Duodenal mucosa (tissue), 2 donors: Measurements from ENCODE around the gene PTPRC.

Experiments used
- H3K27ac ChIP-seq: one replicate; pipeline ENCODE4 v1.7.0; 2013; ENCODE audit warnings: low read depth, low read length
- H3K27me3 ChIP-seq, 2 donors: one replicate each; pipeline ENCODE4 v1.7.0; 2013; ENCODE audit warnings: low read length in 2 of 2, control low read depth in 1 of 2; ENCODE audit not compliant: insufficient read depth in 2 of 2, control insufficient read depth in 1 of 2
- H3K36me3 ChIP-seq, 2 donors: one replicate each; pipeline ENCODE4 v1.7.0; 2013; ENCODE audit warnings: low read length in 2 of 2, control low read depth in 1 of 2; ENCODE audit not compliant: insufficient read depth in 2 of 2, control insufficient read depth in 1 of 2
- H3K4me1 ChIP-seq, 2 donors: one replicate each; pipeline ENCODE4 v1.7.0; 2013; ENCODE audit warnings: low read length in 2 of 2, control low read depth in 1 of 2; ENCODE audit not compliant: insufficient read depth in 2 of 2, control insufficient read depth in 1 of 2
- H3K4me3 ChIP-seq, 2 donors: one replicate each; pipeline ENCODE4 v1.7.0; 2013; ENCODE audit warnings: low read length in 2 of 2, low read depth in 1 of 2
- H3K9ac ChIP-seq, 2 donors: one replicate each; pipeline ENCODE4 v1.7.0; 2013; ENCODE audit warnings: low read length in 2 of 2, low read depth in 1 of 2
- H3K9me3 ChIP-seq, 2 donors: one replicate each; pipeline ENCODE4 v1.7.0; 2013; ENCODE audit warnings: low read length in 2 of 2, control low read depth in 1 of 2; ENCODE audit not compliant: control insufficient read depth in 1 of 2

PTPRC gene

GRCh38 chr1:198693321-198693720, 54.5 kb downstream of the PTPRC start:
- Histone ChIP-seq H3K4me3 (no peak overlapping the region), H3K9ac (no peak overlapping the region), H3K36me3 (no peaks in the 10 kb centered on the region), H3K4me1 (peaks cover 0 to 4% of the 10 kb centered on the region in 2 donors), H3K27me3 (no peaks in the 10 kb centered on the region), H3K27ac (no peak overlapping the region), H3K9me3 (no peaks in the 10 kb centered on the region)

GRCh38 chr1:198694542-198694941, 55.7 kb downstream of the PTPRC start:
- H3K9me3 ChIP-seq: no peaks in the 10 kb centered on the region
- no peaks in the 10 kb centered on the region for H3K27me3 ChIP-seq
- H3K4me3 ChIP-seq: no peak overlapping the region
- peaks cover 0 to 4% of the 10 kb centered on the region in 2 donors for H3K4me1 ChIP-seq
- no peaks in the 10 kb centered on the region for H3K36me3 ChIP-seq
- no peak overlapping the region for H3K9ac ChIP-seq
- H3K27ac ChIP-seq: no peak overlapping the region

- Histone ChIP-seq H3K27me3 (peaks cover 0 to 4% of the 10 kb centered on the region in 2 donors), H3K9me3 (no peaks in the 10 kb centered on the region), H3K27ac (no peak overlapping the region), H3K9ac (no peak overlapping the region), H3K36me3 (peaks cover 0 to 2% of the 10 kb centered on the region in 2 donors), H3K4me1 (peaks cover 0 to under 1% of the 10 kb centered on the region in 2 donors), H3K4me3 (no peak overlapping the region)
Observed at GRCh38 chr1:198696211-198696610, 57.4 kb downstream of the PTPRC start.

GRCh38 chr1:198699167-198700015, 60.6 kb downstream of the PTPRC start:
- H3K4me1 ChIP-seq: no peaks in the 10 kb centered on the region
- no peak overlapping the region for H3K4me3 ChIP-seq
- H3K9ac ChIP-seq: no peak overlapping the region
- H3K36me3 ChIP-seq: peaks cover 2 to 6% of the 10 kb centered on the region in 2 donors
- no peaks in the 10 kb centered on the region for H3K9me3 ChIP-seq
- H3K27ac ChIP-seq: no peak overlapping the region
- H3K27me3 ChIP-seq: peaks cover 0 to 4% of the 10 kb centered on the region in 2 donors

- Histone ChIP-seq H3K27ac (no peak overlapping the region), H3K9ac (no peak overlapping the region), H3K9me3 (no peaks in the 10 kb centered on the region), H3K36me3 (peaks cover 2 to 6% of the 10 kb centered on the region in 2 donors), H3K4me3 (no peak overlapping the region), H3K27me3 (peaks cover 0 to 4% of the 10 kb centered on the region in 2 donors), H3K4me1 (no peaks in the 10 kb centered on the region)
Observed at GRCh38 chr1:198700016-198700392, 61.2 kb downstream of the PTPRC start.

GRCh38 chr1:198700396-198700795, 61.6 kb downstream of the PTPRC start:
- Histone ChIP-seq H3K9me3 (no peaks in the 10 kb centered on the region), H3K27me3 (peaks cover 0 to 4% of the 10 kb centered on the region in 2 donors)

GRCh38 chr1:198701250-198701649, 62.4 kb downstream of the PTPRC start:
- H3K4me3 ChIP-seq: no peak overlapping the region
- H3K9me3 ChIP-seq: no peaks in the 10 kb centered on the region
- no peak overlapping the region for H3K9ac ChIP-seq
- H3K4me1 ChIP-seq: no peaks in the 10 kb centered on the region
- peaks cover 2 to 6% of the 10 kb centered on the region in 2 donors for H3K36me3 ChIP-seq
- H3K27ac ChIP-seq: no peak overlapping the region
- peaks cover 0 to 4% of the 10 kb centered on the region in 2 donors for H3K27me3 ChIP-seq

More at GRCh38 chr1:198700396-198700795, 61.6 kb downstream of the PTPRC start:
- H3K4me1 ChIP-seq: no peaks in the 10 kb centered on the region
- no peak overlapping the region for H3K9ac ChIP-seq
- H3K4me3 ChIP-seq: no peak overlapping the region
- peaks cover 2 to 6% of the 10 kb centered on the region in 2 donors for H3K36me3 ChIP-seq
- H3K27ac ChIP-seq: no peak overlapping the region

GRCh38 chr1:198701766-198702539, 63.1 kb downstream of the PTPRC start:
- Histone ChIP-seq H3K27me3 (peaks cover 0 to 4% of the 10 kb centered on the region in 2 donors), H3K9ac (no peak overlapping the region), H3K36me3 (peaks cover 2 to 6% of the 10 kb centered on the region in 2 donors), H3K4me3 (no peak overlapping the region), H3K4me1 (no peaks in the 10 kb centered on the region), H3K9me3 (no peaks in the 10 kb centered on the region), H3K27ac (no peak overlapping the region)

GRCh38 chr1:198708761-198709525, 70.1 kb downstream of the PTPRC start:
- H3K36me3 ChIP-seq: no peaks in the 10 kb centered on the region
- no peak overlapping the region for H3K27ac ChIP-seq
- no peaks in the 10 kb centered on the region for H3K27me3 ChIP-seq
- H3K4me1 ChIP-seq: no peaks in the 10 kb centered on the region
- H3K9me3 ChIP-seq: no peaks in the 10 kb centered on the region
- no peak overlapping the region for H3K4me3 ChIP-seq
- H3K9ac ChIP-seq: no peak overlapping the region
